ENCODE measurements around the gene ZSCAN16. TPM values are rescaled to one million over a fixed set of nuclear protein-coding genes. Genes with fewer than 3 reads are reported as not detected.

The ZSCAN16 gene
- polyA plus RNA-seq, 4 donors = 10.5 to 11.7 (median 11.3) TPM

- DNase-seq (ENCODE audit: low read depth in 4 of 4, low spot score in 2 of 4) = no peak
These were observed 553 bp downstream of the ZSCAN16 start for GRCh38 chr6:28124971-28125353.

- no peak for DNase-seq (ENCODE audit: low read depth in 4 of 4, low spot score in 2 of 4)
These were observed 992 bp downstream of the ZSCAN16 start for GRCh38 chr6:28125401-28125800.

GRCh38 chr6:28134015-28134414 is 9.6 kb downstream of the ZSCAN16 start:
- DNase-seq (ENCODE audit: low read depth in 4 of 4, low spot score in 2 of 4) = no peak

- no peak for DNase-seq (ENCODE audit: low read depth in 4 of 4, low spot score in 2 of 4)
These were observed 10.3 kb downstream of the ZSCAN16 start for GRCh38 chr6:28134716-28135115.

- no peak for DNase-seq (ENCODE audit: low read depth in 4 of 4, low spot score in 2 of 4)
These were observed 11.0 kb downstream of the ZSCAN16 start for GRCh38 chr6:28135393-28135792.

- peak; percentile 81 to 90 (median 85) for DNase-seq (ENCODE audit: low read depth in 4 of 4, low spot score in 2 of 4)
These were observed 12.4 kb downstream of the ZSCAN16 start for GRCh38 chr6:28136585-28137504.

- peak in 1 of 4 donors; percentile 39 for DNase-seq (ENCODE audit: low read depth in 4 of 4, low spot score in 2 of 4)
These were observed 13.1 kb downstream of the ZSCAN16 start for GRCh38 chr6:28137505-28137981.

- no peak for DNase-seq (ENCODE audit: low read depth in 4 of 4, low spot score in 2 of 4)
These were observed 15.6 kb downstream of the ZSCAN16 start for GRCh38 chr6:28139860-28140543.

GRCh38 chr6:28140616-28141015 is 16.2 kb downstream of the ZSCAN16 start:
- no peak for DNase-seq (ENCODE audit: low read depth in 4 of 4, low spot score in 2 of 4)

- DNase-seq (ENCODE audit: low read depth in 4 of 4, low spot score in 2 of 4) = peak; percentile 70 to 84 (median 83)
These were observed 17.3 kb downstream of the ZSCAN16 start, which contains the start of gene ZKSCAN8 for GRCh38 chr6:28141500-28142329. Gene ZKSCAN8, plus strand, starts transcription at chr6:28141883. Its CDS starts 6,525 bp downstream, at chr6:28148408.

GRCh38 chr6:28142446-28142845 is 18.0 kb downstream of the ZSCAN16 start:
- DNase-seq (ENCODE audit: low read depth in 4 of 4, low spot score in 2 of 4) = no peak

GRCh38 chr6:28145231-28145630 is 20.8 kb downstream of the ZSCAN16 start:
- no peak for DNase-seq (ENCODE audit: low read depth in 4 of 4, low spot score in 2 of 4)

GRCh38 chr6:28152531-28152930 is 28.1 kb downstream of the ZSCAN16 start:
- DNase-seq (ENCODE audit: low read depth in 4 of 4, low spot score in 2 of 4) = no peak

- DNase-seq (ENCODE audit: low read depth in 4 of 4, low spot score in 2 of 4) = no peak
These were observed 29.1 kb downstream of the ZSCAN16 start for GRCh38 chr6:28153546-28153945.

GRCh38 chr6:28154357-28154756 is 29.9 kb downstream of the ZSCAN16 start:
- DNase-seq (ENCODE audit: low read depth in 4 of 4, low spot score in 2 of 4) = no peak

GRCh38 chr6:28158318-28158717 is 33.9 kb downstream of the ZSCAN16 start:
- DNase-seq (ENCODE audit: low read depth in 4 of 4, low spot score in 2 of 4) = no peak

GRCh38 chr6:28159029-28159607 is 34.7 kb downstream of the ZSCAN16 start:
- DNase-seq (ENCODE audit: low read depth in 4 of 4, low spot score in 2 of 4) = no peak

GRCh38 chr6:28160233-28160632 is 35.8 kb downstream of the ZSCAN16 start:
- no peak for DNase-seq (ENCODE audit: low read depth in 4 of 4, low spot score in 2 of 4)

GRCh38 chr6:28161410-28162079 is 37.1 kb downstream of the ZSCAN16 start:
- peak in 2 of 4 donors; percentile 48 to 56 for DNase-seq (ENCODE audit: low read depth in 4 of 4, low spot score in 2 of 4)

- DNase-seq (ENCODE audit: low read depth in 4 of 4, low spot score in 2 of 4) = no peak
These were observed 41.2 kb downstream of the ZSCAN16 start for GRCh38 chr6:28165563-28165962.

All from left renal cortex interstitium (tissue), 4 donors.